ENCODE measurements around the gene MCTP1.

GRCh38 chr5:94775088-94775487 lies 509.8 kb downstream of the MCTP1 start:
- TF ChIP-seq FOXA1 (IDR thresholded peaks at IDR 0.05) (no peak), LEF1 (IDR thresholded peaks at IDR 0.05; ENCODE audit: borderline replicate concordance) (no peak), ZNF384 (IDR thresholded peaks at IDR 0.05) (no peak), FOXK2 (IDR thresholded peaks at IDR 0.05) (no peak), BHLHE40 (IDR thresholded peaks at IDR 0.05; ENCODE audit: borderline replicate concordance) (no peak), SP1 (IDR thresholded peaks at IDR 0.05) (no peak), NFRKB (IDR thresholded peaks at IDR 0.05) (no peak), FOXM1 (IDR thresholded peaks at IDR 0.05; ENCODE audit: borderline replicate concordance) (no peak), SUZ12 (IDR thresholded peaks at IDR 0.05) (no peak), HDGF (IDR thresholded peaks at IDR 0.05; ENCODE audit: borderline replicate concordance) (no peak), ARNT (IDR thresholded peaks at IDR 0.05) (no peak)
